GM21825 (cell line): ENCODE data around the gene TUBA4B.
"Not testable (repeated sequence)": the region's sequence is repeated elsewhere in the genome, so short reads cannot be mapped to it uniquely, and the experiment has no call there.

Experiments
- ATAC-seq: cut with Tn5 transposase; IDR thresholded peaks from one replicate; pipeline ENCODE4 v1.9.1; 2021; ENCODE audit warnings: mild to moderate bottlenecking, moderate library complexity; ENCODE audit not compliant: unreplicated experiment

TUBA4B gene

DNA sequence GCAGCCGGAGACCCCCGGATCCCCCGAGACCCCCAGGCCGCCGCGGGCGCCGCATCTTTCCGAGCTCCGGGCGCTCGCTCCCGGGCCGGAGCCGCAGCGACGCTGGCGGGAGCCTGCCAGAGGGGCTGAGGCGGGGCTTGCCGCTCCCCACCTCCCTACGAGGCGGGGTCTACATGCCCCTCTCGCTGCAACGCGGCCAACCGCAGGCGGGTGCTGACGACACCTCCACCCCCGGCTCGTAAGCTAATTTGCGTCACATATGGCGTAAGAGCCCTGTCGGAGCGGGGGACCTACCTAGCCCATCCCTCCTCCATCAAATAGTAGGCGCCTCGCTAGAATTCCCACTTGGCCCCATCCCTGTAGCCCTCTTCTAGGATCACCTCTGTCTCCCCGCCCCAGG lies 56.2 kb downstream of the TUBA4B start, which contains the start of gene PTPRN:
PTPRN (minus strand) TSS at position 124 of the 400 bp plus-strand sequence; CDS start at position 55, 69 bp downstream.
- no peak for ATAC-seq

DNA sequence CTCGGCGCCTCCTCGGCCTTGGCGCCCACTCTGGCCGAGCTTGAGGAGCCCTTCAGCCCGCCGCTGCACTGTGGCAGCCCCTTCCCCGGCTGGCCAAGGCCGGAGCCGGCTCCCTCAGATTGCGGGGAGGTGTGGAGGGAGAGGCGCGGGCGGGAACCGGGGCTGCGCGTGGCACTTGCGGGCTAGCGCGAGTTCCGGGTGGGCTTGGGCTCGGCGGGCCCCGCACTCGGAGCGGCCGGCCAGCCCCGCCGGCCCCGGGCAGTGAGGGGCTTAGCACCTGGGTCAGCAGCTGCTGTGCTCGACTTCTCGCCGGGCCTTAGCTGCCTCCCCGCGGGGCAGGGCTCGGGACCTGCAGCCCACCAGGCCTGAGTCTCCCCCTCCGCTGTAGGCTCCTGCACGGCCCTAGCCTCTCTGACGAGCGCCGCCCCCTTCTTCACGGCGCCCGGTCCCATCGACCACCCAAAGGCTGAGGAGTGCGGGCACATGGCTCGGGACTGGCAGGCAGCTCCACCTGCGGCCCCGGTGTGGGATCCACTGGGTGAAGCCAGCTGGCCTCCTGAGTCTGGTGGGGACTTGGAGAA lies 59.7 kb downstream of the TUBA4B start:
- ATAC-seq = not testable (repeated sequence)

DNA sequence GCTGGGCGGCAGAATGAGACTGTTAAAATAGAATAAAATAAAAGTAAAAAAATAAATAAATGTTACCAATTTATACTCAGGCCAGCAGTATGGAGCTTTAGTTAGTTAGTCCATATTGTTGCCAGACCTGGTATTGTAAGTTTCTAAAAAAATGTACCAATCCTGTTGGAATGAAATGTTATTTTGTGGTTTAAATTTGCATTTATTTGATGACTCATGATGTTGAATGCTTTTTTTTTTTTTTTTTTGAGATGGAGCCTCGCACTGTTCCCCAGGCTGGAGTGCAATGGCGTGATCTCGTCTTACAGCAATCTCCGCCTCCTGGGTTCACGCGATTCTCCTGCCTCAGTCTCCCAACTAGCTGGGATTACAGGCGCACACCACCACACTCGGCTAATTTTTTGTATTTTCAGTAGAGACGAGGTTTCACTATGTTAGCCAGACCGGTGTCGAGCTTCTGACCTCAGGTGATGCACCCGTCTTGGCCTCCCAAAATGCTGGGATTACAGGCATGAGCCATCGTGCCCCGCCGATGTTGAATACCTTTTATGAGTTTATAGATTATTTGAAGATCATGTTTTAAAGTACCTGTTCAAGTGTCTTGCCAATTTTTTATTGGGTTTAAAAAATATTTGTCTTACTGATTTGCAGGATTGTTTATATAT lies 61.9 kb downstream of the TUBA4B start:
- ATAC-seq = no peak
